Activated CD4-positive, alpha-beta T cell treated with anti-CD3 and anti-CD28 coated beads, Interleukin-2, amount 10 ng/mL, durations not matched to agents 7 days and 5 days (primary cell): Measurements from ENCODE around the gene LPP. TPM values are rescaled to one million over a fixed set of nuclear protein-coding genes. Genes with fewer than 3 reads are reported as not detected.
"Not testable (repeated sequence)": the region's sequence is repeated elsewhere in the genome, so short reads cannot be mapped to it uniquely, and the experiment has no call there.

ENCODE experiments used
- CTCF ChIA-PET: fragments of 350-600 bp; sonication (Branson Sonifier 250); formaldehyde crosslinking; loops from one replicate; lab custom pipeline; 2021; ENCODE audit warnings: antibody characterized with exemption; lab: Charles Lee
- POLR2A ChIA-PET: fragments of 350-600 bp; sonication (Branson Sonifier 250); formaldehyde crosslinking; loops from one replicate; lab custom pipeline; 2021; ENCODE audit warnings: antibody characterized with exemption; lab: Charles Lee
- DNase-seq: peaks from one replicate; pipeline ENCODE4 v3.0.0-alpha.2; 2020
- H3K27ac Mint-ChIP-seq: one replicate; pipeline ENCODE4 v1.8.0; 2021; ENCODE audit warnings: mild to moderate bottlenecking, moderate library complexity, mixed read lengths
- H3K27me3 Mint-ChIP-seq: one replicate; pipeline ENCODE4 v1.8.0; 2021; ENCODE audit warnings: mixed read lengths
- H3K36me3 Mint-ChIP-seq: one replicate; pipeline ENCODE4 v1.8.0; 2021; ENCODE audit warnings: low read depth, mixed read lengths
- H3K4me1 Mint-ChIP-seq: one replicate; pipeline ENCODE4 v1.8.0; 2021; ENCODE audit warnings: mixed read lengths
- H3K4me3 Mint-ChIP-seq: one replicate; pipeline ENCODE4 v1.8.0; 2021; ENCODE audit warnings: mild to moderate bottlenecking, moderate library complexity, mixed read lengths
- H3K9me3 Mint-ChIP-seq: one replicate; pipeline ENCODE4 v1.8.0; 2021; ENCODE audit warnings: mixed read lengths
- total RNA-seq, 2 experiments: library from RNA; stranded (reverse); gene quantifications; one replicate each; pipeline ENCODE4 v1.2.3, GENCODE V29; 2021

Gene LPP
- total RNA-seq, 2 experiments from 2014 or later, result 63.6 to 70.3 TPM

DNA sequence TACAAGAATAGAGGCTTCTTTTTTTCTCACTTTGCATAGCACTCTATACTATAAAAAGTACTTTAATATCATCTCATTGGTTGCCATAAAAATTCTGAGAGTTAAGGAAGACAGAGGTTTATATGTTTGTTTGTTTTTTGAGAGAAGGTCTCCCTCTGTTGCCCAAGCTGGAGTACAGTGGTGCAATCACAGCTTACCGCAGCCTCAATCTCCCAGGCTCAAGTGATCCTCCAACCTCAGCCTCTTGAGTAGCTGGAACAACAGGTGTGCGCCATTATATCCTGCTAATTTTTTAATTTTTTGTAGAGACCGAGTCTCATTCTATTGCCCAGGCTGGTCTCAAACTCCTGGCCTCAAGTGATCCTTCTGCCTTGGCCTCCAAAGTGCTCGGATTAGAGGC, 250.2 kb downstream of the LPP start:
- Mint-ChIP-seq H3K9me3 (peaks cover 5% of the 10 kb centered on the region), H3K4me1 (peaks cover 49% of the 10 kb centered on the region), H3K27me3 (no peaks in the 10 kb centered on the region), H3K36me3 (peaks cover 33% of the 10 kb centered on the region), H3K27ac (peak overlapping the region; percentile 37), H3K4me3 (no peak overlapping the region)
- ChIA-PET POLR2A (no interaction called here), CTCF (interaction anchor here (1.2 to 1.7 kb wide), 3 partner anchors 9 to 663 kb away, joined by 3 to 8 read pairs (median 4); partner anchors contain the start of gene BCL6)
- DNase-seq, result no peak

DNA sequence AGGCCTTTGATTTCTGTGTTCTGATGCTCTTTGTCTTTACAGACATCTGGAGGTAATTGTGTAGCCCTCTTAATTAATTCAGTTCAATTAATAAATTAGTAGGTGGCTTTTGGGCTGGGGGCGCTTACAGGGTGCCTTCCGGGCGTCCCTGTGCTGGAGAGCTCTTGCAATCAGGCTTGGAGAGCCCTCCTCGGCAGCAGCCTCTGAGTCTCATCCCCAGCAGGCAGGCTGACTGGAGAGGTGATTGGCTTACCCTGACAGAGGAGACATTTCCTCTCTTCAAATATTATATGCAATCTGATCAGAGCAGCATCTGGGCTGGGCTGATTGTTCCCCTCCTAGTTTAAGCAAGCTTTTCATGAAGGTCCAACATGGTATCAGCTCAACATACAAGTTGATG, 250.7 kb downstream of the LPP start:
- Mint-ChIP-seq H3K4me3 (no peak overlapping the region), H3K4me1 (peaks cover 45% of the 10 kb centered on the region), H3K27me3 (no peaks in the 10 kb centered on the region), H3K27ac (no peak overlapping the region), H3K9me3 (peaks cover 5% of the 10 kb centered on the region), H3K36me3 (peaks cover 33% of the 10 kb centered on the region)
- ChIA-PET CTCF (interaction anchor here (1.0 to 1.7 kb wide), 4 partner anchors 42 to 664 kb away, joined by 3 to 8 read pairs (median 3); partner anchors contain the start of gene BCL6), POLR2A (no interaction called here)
- DNase-seq, result no peak

DNA sequence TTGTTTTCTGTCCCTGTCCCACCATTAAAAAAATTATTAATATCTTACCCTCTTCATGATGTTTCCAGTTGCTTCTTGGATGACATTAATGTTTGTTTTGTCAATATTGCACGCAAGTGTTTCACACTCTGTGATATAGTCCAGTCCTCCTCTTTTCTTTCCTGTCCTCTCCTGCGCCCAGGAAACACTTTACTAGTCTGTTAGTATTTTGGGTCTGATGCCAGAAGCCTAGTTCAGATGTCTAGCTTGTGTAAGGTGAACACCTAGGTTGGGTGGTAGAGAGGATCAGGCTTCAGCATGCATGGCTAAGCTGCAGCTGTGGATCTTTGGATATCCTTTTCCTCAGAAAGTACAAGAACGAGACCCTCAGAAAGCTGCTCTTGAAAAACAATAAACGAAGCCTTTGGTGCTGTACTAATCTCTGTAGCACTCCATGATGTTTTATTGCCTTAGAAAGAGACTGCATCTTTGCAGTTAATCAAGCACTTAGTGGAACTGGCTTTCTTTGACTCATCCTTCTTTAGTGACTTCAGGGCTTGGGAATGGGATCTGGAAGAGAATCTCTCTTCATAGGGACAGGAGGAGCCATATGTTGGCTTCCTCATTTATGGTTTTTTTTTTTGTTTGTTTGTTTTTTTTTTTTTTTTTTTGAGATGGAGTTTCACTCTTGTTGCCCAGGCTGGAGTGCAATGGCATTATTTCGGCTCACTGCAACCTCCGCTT, 253.4 kb downstream of the LPP start:
- POLR2A ChIA-PET, result no interaction called here
- no peak for DNase-seq
- Mint-ChIP-seq H3K4me3 (no peak overlapping the region), H3K4me1 (peaks cover 22% of the 10 kb centered on the region), H3K27ac (no peak overlapping the region), H3K36me3 (peaks cover 33% of the 10 kb centered on the region), H3K9me3 (peaks cover under 1% of the 10 kb centered on the region), H3K27me3 (no peaks in the 10 kb centered on the region)
- CTCF ChIA-PET, result interaction anchor here (0.6 to 1.8 kb wide), 2 partner anchors 11 to 18 kb away, joined by 3 to 5 read pairs; no protein-coding TSS in a partner anchor

DNA sequence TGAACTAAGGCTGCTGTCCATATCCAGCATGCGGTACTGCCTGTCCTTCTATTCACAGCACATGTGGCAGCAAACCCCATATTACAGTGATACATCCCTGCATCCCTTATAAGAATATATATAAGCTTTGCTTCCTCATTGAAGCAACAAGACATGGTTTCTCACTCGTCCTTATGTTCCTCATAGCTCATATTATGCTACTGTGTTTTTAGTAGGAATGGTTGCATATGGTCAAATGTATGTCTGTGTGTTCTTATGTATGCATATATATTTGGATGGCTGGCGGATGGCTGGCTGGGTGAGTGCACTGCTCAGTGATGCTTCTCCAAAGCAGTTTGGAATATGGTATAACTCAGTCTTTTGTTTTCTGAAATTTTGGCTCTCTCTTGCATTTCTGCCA, 254.9 kb downstream of the LPP start:
- CTCF ChIA-PET, result interaction anchor here (1.0 kb wide), 1 partner anchor 11 kb away, joined by 3 read pairs; no protein-coding TSS in a partner anchor
- Mint-ChIP-seq H3K4me1 (peaks cover 7% of the 10 kb centered on the region), H3K27me3 (no peaks in the 10 kb centered on the region), H3K9me3 (no peaks in the 10 kb centered on the region), H3K27ac (no peak overlapping the region), H3K4me3 (no peak overlapping the region), H3K36me3 (peaks cover 27% of the 10 kb centered on the region)
- DNase-seq, result no peak
- POLR2A ChIA-PET, result interaction anchor here (0.6 kb wide), 1 partner anchor 117 kb away, joined by 3 read pairs; no protein-coding TSS in a partner anchor

DNA sequence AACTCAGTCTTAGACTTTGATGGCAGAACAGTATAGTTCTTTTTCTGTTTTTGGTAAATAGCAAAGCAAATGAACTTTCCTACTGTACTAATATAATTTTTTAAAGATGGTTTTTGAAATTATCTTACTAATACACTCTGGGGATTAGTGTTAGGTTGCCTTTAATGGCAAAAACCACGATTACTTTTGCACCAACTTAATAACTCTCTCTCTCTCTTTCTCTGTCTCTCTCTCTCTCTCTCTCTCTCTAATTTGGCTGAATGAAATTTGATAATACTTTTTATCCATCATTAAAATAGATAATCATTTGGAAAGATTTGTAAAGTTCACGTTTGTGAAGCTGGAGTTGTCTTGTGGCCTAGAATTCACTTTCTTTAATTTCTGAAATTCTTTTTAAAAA, 257.8 kb downstream of the LPP start:
- POLR2A ChIA-PET, result no interaction called here
- peaks cover 17% of the 10 kb centered on the region for H3K36me3 Mint-ChIP-seq
- CTCF ChIA-PET, result interaction anchor here (1.1 kb wide), 1 partner anchor 543 kb away, joined by 3 read pairs; no protein-coding TSS in a partner anchor

DNA sequence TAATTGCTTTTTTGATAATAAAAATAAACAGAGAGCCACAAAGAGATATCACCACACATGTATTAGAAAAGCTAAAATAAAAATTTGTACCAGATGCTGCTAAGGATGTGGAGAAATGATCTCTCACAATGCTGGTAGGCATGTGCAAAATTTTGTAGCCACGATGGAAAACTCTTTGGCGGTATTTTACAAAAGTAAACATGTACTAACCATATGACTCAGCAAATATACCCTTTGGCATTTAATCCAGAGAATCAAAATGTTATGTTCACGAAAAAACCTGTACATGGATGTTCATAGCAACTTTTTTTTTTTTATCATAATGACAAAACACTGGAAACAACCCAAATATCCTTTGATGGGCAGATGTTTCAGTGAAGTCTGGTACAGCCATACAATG, 261.2 kb downstream of the LPP start:
- Mint-ChIP-seq H3K36me3 (peaks cover 7% of the 10 kb centered on the region), H3K27ac (no peak overlapping the region), H3K4me1 (peaks cover 14% of the 10 kb centered on the region), H3K27me3 (no peaks in the 10 kb centered on the region), H3K4me3 (no peak overlapping the region), H3K9me3 (peaks cover 4% of the 10 kb centered on the region)
- no peak for DNase-seq
- POLR2A ChIA-PET, result no interaction called here
- CTCF ChIA-PET, result no interaction called here

More for the DNA sequence above, 257.8 kb downstream of the LPP start:
- no peak overlapping the region for H3K27ac Mint-ChIP-seq
- no peak for DNase-seq
- no peak overlapping the region for H3K4me3 Mint-ChIP-seq
- no peaks in the 10 kb centered on the region for H3K27me3 Mint-ChIP-seq
- no peaks in the 10 kb centered on the region for H3K9me3 Mint-ChIP-seq
- peaks cover under 1% of the 10 kb centered on the region for H3K4me1 Mint-ChIP-seq

DNA sequence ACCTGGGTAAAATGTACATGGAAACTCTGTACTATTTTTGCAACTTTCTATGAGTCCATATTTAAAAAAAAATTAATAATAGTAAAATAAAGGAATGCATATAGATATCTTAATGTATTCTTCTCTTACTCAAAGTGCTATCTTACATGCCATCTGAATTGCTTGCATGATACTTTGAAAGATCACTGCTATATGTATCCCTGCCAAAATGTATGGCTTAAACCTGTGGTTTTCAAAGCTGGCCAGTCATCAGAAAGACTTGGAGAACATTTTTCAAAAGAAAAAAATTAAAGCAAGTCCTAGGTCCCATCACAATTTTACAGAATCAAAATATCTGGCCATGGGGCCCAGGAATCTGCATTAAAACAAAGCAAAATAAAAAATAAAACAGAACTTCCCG, 262.1 kb downstream of the LPP start:
- CTCF ChIA-PET, result no interaction called here
- Mint-ChIP-seq H3K9me3 (peaks cover 4% of the 10 kb centered on the region), H3K27ac (no peak overlapping the region), H3K4me1 (peaks cover 14% of the 10 kb centered on the region), H3K27me3 (no peaks in the 10 kb centered on the region), H3K4me3 (no peak overlapping the region), H3K36me3 (peaks cover 7% of the 10 kb centered on the region)
- POLR2A ChIA-PET, result no interaction called here
- DNase-seq, result no peak

DNA sequence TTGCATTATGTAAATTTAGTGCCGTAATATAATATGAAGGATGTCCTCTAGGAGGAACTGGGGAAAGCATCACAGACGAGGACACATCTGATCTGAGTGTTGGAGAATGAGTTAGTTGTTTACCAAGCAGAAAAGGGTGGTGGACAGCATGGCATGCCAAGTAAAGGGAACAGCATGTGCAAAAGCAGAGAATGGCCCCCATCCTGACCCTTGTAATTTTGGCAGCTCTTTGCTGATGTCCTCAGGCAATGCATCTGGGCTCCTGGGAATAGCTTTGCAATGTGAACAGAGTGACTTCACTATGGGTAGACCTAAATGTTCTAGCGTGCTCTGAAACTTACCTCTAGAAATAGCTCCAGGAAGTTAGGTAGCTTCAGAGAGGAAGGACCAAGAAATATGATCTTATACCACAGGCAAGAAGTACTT, 263.3 kb downstream of the LPP start:
- peaks cover 5% of the 10 kb centered on the region for H3K36me3 Mint-ChIP-seq
- H3K27ac Mint-ChIP-seq, result no peak overlapping the region
- no peak overlapping the region for H3K4me3 Mint-ChIP-seq
- CTCF ChIA-PET, result interaction anchor here (0.6 to 1.9 kb wide), 4 partner anchors 10 to 972 kb away, joined by 3 to 5 read pairs (median 3); no protein-coding TSS in a partner anchor
- no peaks in the 10 kb centered on the region for H3K27me3 Mint-ChIP-seq
- H3K9me3 Mint-ChIP-seq, result peaks cover 10% of the 10 kb centered on the region
- no peak for DNase-seq
- peaks cover 16% of the 10 kb centered on the region for H3K4me1 Mint-ChIP-seq
- POLR2A ChIA-PET, result no interaction called here

DNA sequence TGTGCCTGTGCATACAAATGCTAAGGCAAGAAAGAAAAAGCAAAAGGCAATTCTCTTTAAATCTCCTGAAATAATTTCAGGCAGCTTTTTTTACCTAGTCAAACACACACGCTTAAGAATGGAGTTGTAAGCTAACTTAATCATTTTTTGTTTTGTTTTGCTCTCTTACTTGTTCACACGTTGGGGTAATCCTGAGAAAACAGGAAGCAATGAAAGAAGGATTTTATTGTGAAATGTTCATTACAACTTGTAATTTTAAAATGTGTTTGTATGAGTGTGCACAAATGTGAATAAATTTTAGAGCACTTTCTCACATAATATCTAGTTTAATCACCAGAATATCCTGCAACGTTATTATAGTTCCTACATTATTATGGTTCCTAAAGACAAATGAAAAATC, 263.8 kb downstream of the LPP start:
- CTCF ChIA-PET, result interaction anchor here (0.6 to 1.9 kb wide), 4 partner anchors 11 to 972 kb away, joined by 3 to 5 read pairs (median 3); no protein-coding TSS in a partner anchor
- no peak overlapping the region for H3K4me3 Mint-ChIP-seq
- H3K9me3 Mint-ChIP-seq, result peaks cover 13% of the 10 kb centered on the region
- peaks cover 7% of the 10 kb centered on the region for H3K36me3 Mint-ChIP-seq
- POLR2A ChIA-PET, result no interaction called here
- no peak for DNase-seq
- H3K4me1 Mint-ChIP-seq, result peaks cover 16% of the 10 kb centered on the region
- H3K27me3 Mint-ChIP-seq, result no peaks in the 10 kb centered on the region
- H3K27ac Mint-ChIP-seq, result no peak overlapping the region

DNA sequence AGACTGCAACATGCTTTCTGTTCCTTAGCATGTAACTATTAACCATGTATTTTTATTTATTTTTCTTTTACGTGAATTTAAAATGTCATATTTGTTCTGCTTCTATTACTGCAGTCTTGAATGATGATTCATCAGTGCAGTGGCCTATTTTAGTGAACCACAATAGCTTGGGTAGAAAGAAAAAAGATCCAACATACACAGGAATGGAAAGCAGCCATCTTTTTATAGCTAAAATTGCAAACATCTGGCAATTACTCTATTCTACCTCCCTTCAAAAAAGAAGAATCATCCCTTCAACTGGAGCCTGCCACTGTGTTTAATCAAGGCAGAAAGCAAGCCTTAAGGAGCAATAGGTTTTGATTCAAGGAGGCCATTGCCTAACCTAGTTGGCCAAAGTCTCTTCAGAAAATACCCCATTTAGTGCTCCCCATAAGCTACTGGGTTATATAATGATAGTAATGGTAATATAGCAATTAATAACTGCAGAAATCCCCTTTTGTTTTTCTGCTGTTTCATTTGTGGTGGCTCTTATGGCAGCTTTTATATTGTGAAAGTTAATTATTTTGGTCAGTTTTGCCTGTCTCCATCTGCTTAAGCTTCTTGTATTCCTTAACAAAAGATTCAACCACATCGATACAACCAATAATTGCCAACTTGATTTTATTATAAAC, 267.3 kb downstream of the LPP start:
- Mint-ChIP-seq H3K27me3 (no peaks in the 10 kb centered on the region), H3K27ac (no peak overlapping the region), H3K9me3 (peaks cover 24% of the 10 kb centered on the region), H3K4me3 (no peak overlapping the region), H3K36me3 (peaks cover 35% of the 10 kb centered on the region), H3K4me1 (peaks cover 16% of the 10 kb centered on the region)
- CTCF ChIA-PET, result interaction anchor here (0.9 to 1.5 kb wide), 2 partner anchors 8 to 11 kb away, joined by 3 to 4 read pairs; no protein-coding TSS in a partner anchor
- DNase-seq, result no peak
- POLR2A ChIA-PET, result no interaction called here

DNA sequence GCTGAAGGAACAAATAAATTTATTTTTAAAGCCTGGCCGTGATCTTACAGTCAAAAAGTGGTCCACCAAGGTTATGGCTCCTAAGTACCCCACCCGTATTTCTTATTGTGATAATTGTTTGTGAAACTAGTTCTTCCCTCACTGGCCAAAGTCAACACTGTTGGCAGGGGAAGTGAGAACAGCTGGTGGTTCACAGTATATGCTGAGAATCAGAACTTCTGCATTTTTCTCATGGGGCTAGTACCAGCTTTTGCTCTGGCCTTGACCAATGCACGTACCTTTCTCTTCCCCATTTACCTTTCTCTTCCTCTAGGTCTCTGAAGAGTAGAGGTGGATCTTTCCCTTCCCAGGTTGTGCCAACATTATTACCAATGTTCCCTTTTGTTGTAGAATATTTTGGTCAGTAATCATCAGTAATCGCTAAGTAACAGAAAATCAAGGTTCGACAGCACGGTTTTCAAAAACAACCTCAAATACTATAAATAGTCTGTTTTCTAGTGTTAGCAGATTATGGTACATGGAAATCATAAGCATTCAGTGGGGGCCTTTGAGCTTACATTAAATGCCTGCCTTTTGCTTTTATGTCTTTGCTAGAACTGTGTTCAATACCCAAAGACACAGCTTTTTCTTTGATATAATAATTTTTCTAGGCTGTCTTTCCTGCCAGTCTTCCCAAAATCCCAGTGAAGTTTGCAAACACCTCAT, 268.0 kb downstream of the LPP start:
- Mint-ChIP-seq H3K4me1 (peaks cover 13% of the 10 kb centered on the region), H3K9me3 (peaks cover 31% of the 10 kb centered on the region), H3K27me3 (no peaks in the 10 kb centered on the region), H3K4me3 (no peak overlapping the region), H3K36me3 (peaks cover 40% of the 10 kb centered on the region), H3K27ac (no peak overlapping the region)
- ChIA-PET POLR2A (no interaction called here), CTCF (interaction anchor here (0.9 to 1.5 kb wide), 2 partner anchors 9 to 10 kb away, joined by 3 to 4 read pairs; no protein-coding TSS in a partner anchor)
- DNase-seq, result no peak

DNA sequence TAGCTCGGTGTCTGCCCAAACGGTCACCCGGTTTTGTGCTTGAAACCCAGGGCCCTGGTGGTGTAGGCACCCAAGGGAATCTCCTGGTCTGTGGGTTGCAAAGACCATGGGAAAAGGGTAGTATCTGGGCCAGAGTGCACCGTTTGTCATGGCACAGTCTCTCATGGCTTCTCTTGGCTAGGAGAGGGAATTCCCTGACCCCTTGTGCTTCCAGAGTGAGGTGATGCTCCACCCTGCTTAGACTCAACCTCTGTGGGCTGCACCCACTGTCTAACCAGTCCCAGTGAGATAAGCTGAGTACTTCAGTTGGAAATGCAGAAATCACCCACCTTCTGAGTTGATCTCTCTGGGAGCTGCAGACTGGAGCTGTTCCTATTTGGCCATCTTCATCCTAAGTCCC, 274.0 kb downstream of the LPP start:
- Mint-ChIP-seq H3K4me1 (peaks cover 14% of the 10 kb centered on the region), H3K36me3 (peaks cover 56% of the 10 kb centered on the region), H3K9me3 (peaks cover 29% of the 10 kb centered on the region)
- H3K27ac Mint-ChIP-seq, POLR2A ChIA-PET, H3K27me3 Mint-ChIP-seq, H3K4me3 Mint-ChIP-seq, CTCF ChIA-PET, DNase-seq: not testable (repeated sequence)
